B cell (primary cell): ENCODE data around the gene CRYM. TPM values are rescaled to one million over a fixed set of nuclear protein-coding genes. Genes with fewer than 3 reads are reported as not detected.

Experiments used
- ATAC-seq: fragments of 200-7000 bp; cut with Tn5 transposase; one replicate; pipeline ENCODE4 v1.10.0; 2021; ENCODE audit warnings: low read depth, mild to moderate bottlenecking, moderate number of reproducible peaks, moderate library complexity
- CTCF ChIA-PET: fragments of 350-600 bp; sonication (Branson Sonifier 250); formaldehyde crosslinking; loops from one replicate; lab custom pipeline; 2021; ENCODE audit warnings: antibody characterized with exemption, inconsistent platforms; lab: Charles Lee
- POLR2A ChIA-PET: fragments of 350-600 bp; sonication (Branson Sonifier 250); formaldehyde crosslinking; loops from one replicate; lab custom pipeline; 2021; ENCODE audit warnings: antibody characterized with exemption; lab: Charles Lee
- DNase-seq: peaks from one replicate; pipeline ENCODE4 v3.0.0; 2013
- H2AFZ ChIP-seq: 2 replicates; pipeline ENCODE4 v1.6.1; 2012; ENCODE audit warnings: mild to moderate bottlenecking, low read depth, low read length; ENCODE audit not compliant: insufficient read depth, poor library complexity, severe bottlenecking
- H3K27ac ChIP-seq, 2 donors: 1 replicate in 1 of 2; 2 replicates in 1 of 2; pipeline ENCODE4 v1.5.1; 2012 to 2013; ENCODE audit warnings: low read length in 2 of 2, mild to moderate bottlenecking in 2 of 2, moderate library complexity in 1 of 2
- H3K27me3 ChIP-seq, 4 experiments: fragments of 200-600 bp in 1 of 4; sonication (generic) in 1 of 4; replicated peaks in 1 of 4; 1 replicate in 2 of 4; 2 replicates in 2 of 4; pipeline versions ENCODE4 v1.6.1 to v1.7.0; 2013 to 2016; ENCODE audit warnings: low read length in 3 of 4, mild to moderate bottlenecking in 2 of 4, mixed read lengths in 1 of 4, moderate library complexity in 1 of 4; ENCODE audit not compliant: insufficient read depth in 4 of 4, control insufficient read depth in 3 of 4; ENCODE audit errors: control extremely low read depth in 1 of 4
- H3K36me3 ChIP-seq, 2 experiments: replicated peaks in 1 of 2; 1 replicate in 1 of 2; 2 replicates in 1 of 2; pipeline versions ENCODE4 v1.6.1 to v1.7.1; 2013; ENCODE audit warnings: low read length in 1 of 2; ENCODE audit not compliant: insufficient read depth in 2 of 2, control insufficient read depth in 1 of 2; ENCODE audit errors: control extremely low read depth in 1 of 2, extremely low read depth in 1 of 2
- H3K4me1 ChIP-seq, 2 donors: fragments of 200-600 bp in 1 of 2; sonication (generic) in 1 of 2; 1 replicate in 1 of 2; 2 replicates in 1 of 2; pipeline versions ENCODE4 v1.5.1 to v1.6.1; 2013 to 2017; ENCODE audit warnings: low read length in 2 of 2; ENCODE audit not compliant: control insufficient read depth in 2 of 2, insufficient read depth in 2 of 2
- H3K4me2 ChIP-seq: replicated peaks from 2 replicates; pipeline ENCODE3; 2012; ENCODE audit warnings: mild to moderate bottlenecking, low read depth, low read length; ENCODE audit not compliant: poor library complexity, severe bottlenecking
- H3K4me3 ChIP-seq, 5 experiments: fragments of 200-600 bp in 1 of 5; sonication (generic) in 1 of 5; 1 replicate in 3 of 5; 2 replicates in 2 of 5; pipeline versions ENCODE4 v1.5.1 to v1.7.0; 2011 to 2016; ENCODE audit warnings: low read length in 4 of 5, mild to moderate bottlenecking in 4 of 5, low read depth in 2 of 5, control low read depth in 1 of 5, moderate library complexity in 1 of 5; ENCODE audit not compliant: insufficient read depth in 1 of 5; ENCODE audit errors: control extremely low read depth in 1 of 5, extremely low read depth in 1 of 5
- H3K79me2 ChIP-seq: fragments of 200-600 bp; sonication (generic); one replicate; pipeline ENCODE4 v1.6.0; 2016; ENCODE audit warnings: low read length; ENCODE audit not compliant: control insufficient read depth, insufficient read depth
- H3K9ac ChIP-seq: fragments of 200-600 bp; sonication (generic); 2 replicates; pipeline ENCODE4 v1.6.1; 2017; ENCODE audit warnings: mild to moderate bottlenecking, low read length, moderate library complexity
- H3K9me3 ChIP-seq, 3 donors: one replicate each; pipeline versions ENCODE4 v1.6.1 to v1.7.1; 2013; ENCODE audit warnings: low read length in 2 of 3; ENCODE audit not compliant: control insufficient read depth in 2 of 3, insufficient read depth in 1 of 3; ENCODE audit errors: control extremely low read depth in 1 of 3
- H4K20me1 ChIP-seq: 2 replicates; pipeline ENCODE4 v1.6.0; 2012; ENCODE audit warnings: mild to moderate bottlenecking, low read length; ENCODE audit not compliant: insufficient read depth, control insufficient read depth, poor library complexity, severe bottlenecking
- H3K27ac Mint-ChIP-seq: one replicate; pipeline ENCODE4 v1.8.0; 2021; ENCODE audit warnings: mixed read lengths
- H3K27me3 Mint-ChIP-seq: one replicate; pipeline ENCODE4 v1.8.0; 2021; ENCODE audit warnings: mixed read lengths
- H3K4me1 Mint-ChIP-seq: one replicate; pipeline ENCODE4 v1.8.0; 2021; ENCODE audit warnings: mixed read lengths
- H3K4me3 Mint-ChIP-seq: one replicate; pipeline ENCODE4 v1.8.0; 2021; ENCODE audit warnings: mixed read lengths
- H3K9me3 Mint-ChIP-seq: one replicate; pipeline ENCODE4 v1.8.0; 2022; ENCODE audit warnings: mixed read lengths; ENCODE audit not compliant: insufficient read depth
- EZH2 ChIP-seq: IDR thresholded peaks from 2 replicates; pipeline ENCODE4 v1.6.1; 2012; ENCODE audit warnings: borderline replicate concordance, low read depth, mild to moderate bottlenecking, moderate library complexity, low read length; ENCODE audit not compliant: insufficient read depth, poor library complexity, severe bottlenecking
- WGBS: methylation state at CpG from one replicate; pipeline ENCODE4 v1.1.5; 2013; ENCODE audit warnings: missing lambda C conversion rate; ENCODE audit not compliant: insufficient coverage; 5-methylcytosine and 5-hydroxymethylcytosine counted together
- intact Hi-C: fragments of 100-400 bp; cut with micrococcal nuclease; formaldehyde crosslinking; loops from one replicate; pipeline ENCODE4 v1.10.0; 2022
- polyA plus RNA-seq: library from polyadenylated mRNA; depleted of rRNA; stranded (reverse); fragments of >200 nt; gene quantifications from 2 replicates; pipeline ENCODE4 v1.2.3, GENCODE V29; 2012
- total RNA-seq, 2 donors: library from RNA; stranded (reverse); fragments of 120-200 nt in 1 of 2; gene quantifications; 1 replicate in 1 of 2; 2 replicates in 1 of 2; pipeline versions ENCODE4 v1.2.3 to v1.2.4, GENCODE V29; 2013 to 2022
- TF ChIP-seq, protein P1 (sequence below): fragments of 200-600 bp; IDR thresholded peaks from one replicate; pipeline ENCODE4 v1.8.0; 2022; ENCODE audit warnings: antibody characterized with exemption, mild to moderate bottlenecking

Gene CRYM
- total and polyA plus RNA-seq, 2 donors (not counting 1 experiment from before 2014, with no cell fraction given) = 3.3 to 8.2 TPM

- no peak overlapping the region for H2AFZ ChIP-seq
- no peaks in the 10 kb centered on the region for H3K79me2 ChIP-seq
- ChIA-PET POLR2A (interaction anchor here (0.9 kb wide), 1 partner anchor 8 kb away, joined by 4 read pairs; no protein-coding TSS in a partner anchor), CTCF (interaction anchor here (1.2 to 1.5 kb wide), 3 partner anchors 12 to 56 kb away, joined by 3 to 5 read pairs (median 3); no protein-coding TSS in a partner anchor)
- H3K9me3 ChIP-seq = no peaks in the 10 kb centered on the region
- DNase-seq (no peak), ATAC-seq (no peak)
- intact Hi-C loops = loop anchor here (1.0 to 10.0 kb wide), 2 partner anchors 21 to 252 kb away; no protein-coding TSS in a partner anchor
- no CpG with 5 or more reads among the region's 4 CpGs for WGBS
- H3K4me3 ChIP-seq = no peak overlapping the region
- H3K4me2 ChIP-seq = no peak overlapping the region
- no peaks in the 10 kb centered on the region for H4K20me1 ChIP-seq
- no peaks in the 10 kb centered on the region for H3K27me3 Mint-ChIP-seq
- H3K27me3 ChIP-seq = no peaks in the 10 kb centered on the region
- no peaks in the 10 kb centered on the region for H3K9me3 Mint-ChIP-seq
- peak overlapping the region; percentile 97 for H3K4me3 Mint-ChIP-seq
- H3K9ac ChIP-seq = no peak overlapping the region
- H3K27ac Mint-ChIP-seq = no peak overlapping the region
- H3K36me3 ChIP-seq = no peaks in the 10 kb centered on the region
- TF ChIP-seq EZH2 = no peak
- TF ChIP-seq, protein P1, sequence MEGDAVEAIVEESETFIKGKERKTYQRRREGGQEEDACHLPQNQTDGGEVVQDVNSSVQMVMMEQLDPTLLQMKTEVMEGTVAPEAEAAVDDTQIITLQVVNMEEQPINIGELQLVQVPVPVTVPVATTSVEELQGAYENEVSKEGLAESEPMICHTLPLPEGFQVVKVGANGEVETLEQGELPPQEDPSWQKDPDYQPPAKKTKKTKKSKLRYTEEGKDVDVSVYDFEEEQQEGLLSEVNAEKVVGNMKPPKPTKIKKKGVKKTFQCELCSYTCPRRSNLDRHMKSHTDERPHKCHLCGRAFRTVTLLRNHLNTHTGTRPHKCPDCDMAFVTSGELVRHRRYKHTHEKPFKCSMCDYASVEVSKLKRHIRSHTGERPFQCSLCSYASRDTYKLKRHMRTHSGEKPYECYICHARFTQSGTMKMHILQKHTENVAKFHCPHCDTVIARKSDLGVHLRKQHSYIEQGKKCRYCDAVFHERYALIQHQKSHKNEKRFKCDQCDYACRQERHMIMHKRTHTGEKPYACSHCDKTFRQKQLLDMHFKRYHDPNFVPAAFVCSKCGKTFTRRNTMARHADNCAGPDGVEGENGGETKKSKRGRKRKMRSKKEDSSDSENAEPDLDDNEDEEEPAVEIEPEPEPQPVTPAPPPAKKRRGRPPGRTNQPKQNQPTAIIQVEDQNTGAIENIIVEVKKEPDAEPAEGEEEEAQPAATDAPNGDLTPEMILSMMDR = no peak
- no peak overlapping the region for H3K27ac ChIP-seq
- H3K4me1 ChIP-seq = peaks cover 12 to 26% of the 10 kb centered on the region in 2 donors
- peaks cover 28% of the 10 kb centered on the region for H3K4me1 Mint-ChIP-seq
Measured at GRCh38 chr16:21302898-21303528, 24.9 kb upstream of the CRYM start.

- Histone ChIP-seq H3K9me3 (no peaks in the 10 kb centered on the region), H3K4me1 (peaks cover 12 to 26% of the 10 kb centered on the region in 2 donors), H3K79me2 (no peaks in the 10 kb centered on the region), H3K36me3 (no peaks in the 10 kb centered on the region), H2AFZ (peak overlapping the region; percentile 93), H3K4me2 (peak overlapping the region; percentile 99), H3K27me3 (no peaks in the 10 kb centered on the region), H4K20me1 (no peaks in the 10 kb centered on the region), H3K27ac (no peak overlapping the region), H3K9ac (peak overlapping the region; percentile 70), H3K4me3 (peak overlapping the region in 1 of 5 experiments; percentile 85)
- Mint-ChIP-seq H3K27ac (peak overlapping the region; percentile 18), H3K4me3 (peak overlapping the region; percentile 97), H3K9me3 (no peaks in the 10 kb centered on the region), H3K27me3 (no peaks in the 10 kb centered on the region), H3K4me1 (peaks cover 28% of the 10 kb centered on the region)
- DNase-seq (no peak), ATAC-seq (no peak)
- WGBS = 100% methylated on average over 1 of the region's 3 CpGs
- ChIA-PET CTCF (interaction anchor here (1.2 to 1.5 kb wide), 3 partner anchors 11 to 56 kb away, joined by 3 to 5 read pairs (median 3); no protein-coding TSS in a partner anchor), POLR2A (interaction anchor here (0.9 kb wide), 1 partner anchor 8 kb away, joined by 4 read pairs; no protein-coding TSS in a partner anchor)
- intact Hi-C loops = loop anchor here (1.0 to 10.0 kb wide), 2 partner anchors 20 to 252 kb away; no protein-coding TSS in a partner anchor
- TF ChIP-seq, protein P1 = no peak
- no peak for TF ChIP-seq EZH2
Measured at GRCh38 chr16:21302454-21302853, 24.4 kb upstream of the CRYM start.
